Smooth muscle cell (in vitro differentiated cells): Measurements from ENCODE around the gene AHSG. TPM values are rescaled to one million over a fixed set of nuclear protein-coding genes. Genes with fewer than 3 reads are reported as not detected.

Source experiments
- DNase-seq: peaks from one replicate; lab custom pipeline; 2025; ENCODE audit not compliant: unreplicated experiment; lab: John Stamatoyannopoulos, UW
- H2AFZ ChIP-seq: fragments of 200-600 bp; sonication (generic); 2 replicates; pipeline ENCODE4 v1.6.0; 2016; ENCODE audit warnings: antibody characterized with exemption, low read depth, mild to moderate bottlenecking
- H3F3A ChIP-seq: fragments of 200-600 bp; sonication (generic); 2 replicates; pipeline ENCODE4 v1.6.0; 2017; ENCODE audit warnings: antibody characterized with exemption, low read depth
- H3K27ac ChIP-seq: fragments of 200-600 bp; sonication (generic); 2 replicates; pipeline ENCODE4 v1.5.1; 2016; ENCODE audit warnings: low read depth, mild to moderate bottlenecking
- H3K27me3 ChIP-seq: fragments of 200-600 bp; sonication (generic); 2 replicates; pipeline ENCODE4 v1.6.1; 2016; ENCODE audit warnings: low read depth, mild to moderate bottlenecking
- H3K36me3 ChIP-seq: fragments of 200-600 bp; sonication (generic); 2 replicates; pipeline ENCODE4 v1.5.1; 2016; ENCODE audit warnings: low read depth
- H3K4me1 ChIP-seq: fragments of 200-600 bp; sonication (generic); 2 replicates; pipeline ENCODE4 v1.5.1; 2016; ENCODE audit warnings: low read depth
- H3K4me2 ChIP-seq: fragments of 200-600 bp; sonication (generic); 2 replicates; pipeline ENCODE4 v1.6.0; 2016; ENCODE audit warnings: mild to moderate bottlenecking
- H3K4me3 ChIP-seq: fragments of 200-600 bp; sonication (generic); 2 replicates; pipeline ENCODE4 v1.5.1; 2016; ENCODE audit warnings: mild to moderate bottlenecking
- H3K79me2 ChIP-seq: fragments of 200-600 bp; sonication (generic); 2 replicates; pipeline ENCODE4 v1.6.0; 2016; ENCODE audit warnings: low read depth, mild to moderate bottlenecking
- H3K9ac ChIP-seq: fragments of 200-600 bp; sonication (generic); 2 replicates; pipeline ENCODE4 v1.6.0; 2016; ENCODE audit warnings: low read depth
- H3K9me3 ChIP-seq: fragments of 200-600 bp; sonication (generic); replicated peaks from 2 replicates; pipeline ENCODE4 v1.5.1; 2016; ENCODE audit warnings: low read depth
- H4K20me1 ChIP-seq: fragments of 200-600 bp; sonication (generic); 2 replicates; pipeline ENCODE4 v1.6.0; 2016; ENCODE audit warnings: low read depth
- CTCF ChIP-seq: fragments of 200-600 bp; sonication (generic); IDR thresholded peaks from 2 replicates; pipeline ENCODE4 v1.5.1; 2017; ENCODE audit warnings: borderline replicate concordance, mild to moderate bottlenecking, antibody characterized with exemption; ENCODE audit not compliant: insufficient read depth, poor library complexity, severe bottlenecking
- WGBS: methylation state at CpG from one replicate; pipeline ENCODE4 v1.1.7; 2016; ENCODE audit warnings: low lambda C conversion rate; 5-methylcytosine and 5-hydroxymethylcytosine counted together
- polyA plus RNA-seq: library from polyadenylated mRNA; unstranded; fragments of >200 nt; fragmentation: Nextera tagmentation; extraction: Ambion mirVana; gene quantifications from 2 replicates; pipeline ENCODE4 v1.2.1, GENCODE V29; 2016
- total RNA-seq: library from RNA; depleted of rRNA; stranded (reverse); fragments of >200 nt; gene quantifications from 2 replicates; pipeline ENCODE4 v1.2.3, GENCODE V29; 2014

Gene AHSG
- total and polyA plus RNA-seq, 2 experiments from 2014 or later, result 0.16 to 0.18 TPM

- H3K4me3 ChIP-seq, result no peak overlapping the region
- WGBS, result 11% methylated on average over 7 of the region's 7 CpGs
- no peaks in the 10 kb centered on the region for H3K36me3 ChIP-seq
- no peak overlapping the region for H3K4me2 ChIP-seq
- peaks cover 7% of the 10 kb centered on the region for H3K4me1 ChIP-seq
- TF ChIP-seq CTCF, result no peak
- H2AFZ ChIP-seq, result no peak overlapping the region
- no peak overlapping the region for H3K27ac ChIP-seq
- DNase-seq, result no peak
- H3K27me3 ChIP-seq, result peaks cover 10% of the 10 kb centered on the region
- H3K79me2 ChIP-seq, result no peaks in the 10 kb centered on the region
- no peaks in the 10 kb centered on the region for H4K20me1 ChIP-seq
- H3K9me3 ChIP-seq, result no peaks in the 10 kb centered on the region
- H3F3A ChIP-seq, result no peaks in the 10 kb centered on the region
- no peak overlapping the region for H3K9ac ChIP-seq
These were observed 50.7 kb downstream of the AHSG start for GRCh38 chr3:186663361-186664118.

GRCh38 chr3:186664119-186664495, 51.2 kb downstream of the AHSG start:
- Histone ChIP-seq H2AFZ (no peak overlapping the region), H3K79me2 (no peaks in the 10 kb centered on the region), H3K4me3 (no peak overlapping the region), H3K27ac (no peak overlapping the region), H3K4me1 (peaks cover 7% of the 10 kb centered on the region), H3K36me3 (no peaks in the 10 kb centered on the region), H4K20me1 (no peaks in the 10 kb centered on the region), H3K4me2 (no peak overlapping the region), H3F3A (no peaks in the 10 kb centered on the region), H3K27me3 (peaks cover 10% of the 10 kb centered on the region), H3K9ac (no peak overlapping the region), H3K9me3 (no peaks in the 10 kb centered on the region)
- DNase-seq, result no peak
- no peak for TF ChIP-seq CTCF

GRCh38 chr3:186664506-186664905, 51.6 kb downstream of the AHSG start:
- no peak for TF ChIP-seq CTCF
- Histone ChIP-seq H4K20me1 (no peaks in the 10 kb centered on the region), H3K9ac (no peak overlapping the region), H3K27me3 (peaks cover 10% of the 10 kb centered on the region), H3K27ac (no peak overlapping the region), H2AFZ (no peak overlapping the region), H3K4me2 (no peak overlapping the region), H3K36me3 (no peaks in the 10 kb centered on the region), H3K4me1 (peaks cover 7% of the 10 kb centered on the region), H3K79me2 (no peaks in the 10 kb centered on the region), H3K4me3 (no peak overlapping the region), H3K9me3 (no peaks in the 10 kb centered on the region), H3F3A (no peaks in the 10 kb centered on the region)
- DNase-seq, result no peak
- 39% methylated on average over 4 of the region's 4 CpGs for WGBS

DNA sequence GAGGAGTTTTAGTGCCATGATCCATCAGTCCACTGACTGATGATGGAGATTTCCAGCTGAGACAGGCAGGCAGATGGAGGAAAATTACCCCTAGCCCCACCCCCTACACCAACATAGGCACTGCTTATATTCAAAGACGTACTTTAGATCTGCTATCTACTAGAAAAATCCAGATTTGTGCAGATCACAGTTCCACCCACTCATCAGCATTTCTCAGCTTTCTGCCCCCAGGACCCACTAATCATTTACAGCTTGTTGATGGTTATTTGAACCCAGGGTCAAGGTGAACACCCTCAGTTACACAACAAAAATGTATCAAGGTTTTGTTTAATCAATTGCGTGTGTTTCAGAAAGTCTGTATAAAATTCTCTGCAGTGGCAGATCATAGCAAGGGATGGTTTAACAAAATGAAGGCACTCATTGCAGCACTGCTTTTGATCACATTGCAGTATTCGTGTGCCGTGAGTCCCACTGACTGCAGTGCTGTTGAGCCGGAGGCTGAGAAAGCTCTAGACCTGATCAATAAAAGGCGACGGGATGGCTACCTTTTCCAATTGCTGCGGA, 52.8 kb downstream of the AHSG start, which contains the start of gene HRG:
TSS of gene HRG (plus strand) at position 390 of the 564 bp plus-strand sequence. CDS start at position 408, 18 bp downstream.
- no peak within 1 kb of the TSS for H3K27ac ChIP-seq
- WGBS, result 85% methylated on average over 8 of the region's 8 CpGs

More for the DNA sequence above, 52.8 kb downstream of the AHSG start, which contains the start of gene HRG:
- no peak within 1 kb of the TSS for H2AFZ ChIP-seq
- peaks cover 10% of the 10 kb centered on the region for H3K27me3 ChIP-seq
- H3K36me3 ChIP-seq, result no peaks in the 10 kb centered on the region
- no peak for TF ChIP-seq CTCF
- H4K20me1 ChIP-seq, result no peaks in the 10 kb centered on the region
- H3K9me3 ChIP-seq, result no peaks in the 10 kb centered on the region
- H3K4me3 ChIP-seq, result no peak within 1 kb of the TSS
- no peak within 1 kb of the TSS for H3K4me2 ChIP-seq
- H3K79me2 ChIP-seq, result no peaks in the 10 kb centered on the region
- no peaks in the 10 kb centered on the region for H3F3A ChIP-seq
- H3K4me1 ChIP-seq, result peaks cover 7% of the 10 kb centered on the region
- no peak within 1 kb of the TSS for H3K9ac ChIP-seq
- no peak for DNase-seq
